CD14-positive monocyte (primary cell): ENCODE results near the gene VSIG8. TPM values are rescaled to one million over a fixed set of nuclear protein-coding genes. Genes with fewer than 3 reads are reported as not detected.
A peak's percentile ranks its signal among the peaks of the same experiment; 100 is the strongest.

Experiments used
- DNase-seq, 3 donors: peaks; one replicate each; pipeline ENCODE4 v3.0.0-alpha.2; 2011 to 2022
- H2AFZ ChIP-seq: 2 replicates; pipeline ENCODE4 v1.6.0; 2012; ENCODE audit warnings: mild to moderate bottlenecking, low read depth, low read length, inconsistent platforms; ENCODE audit not compliant: insufficient read depth, poor library complexity, severe bottlenecking
- H3K27ac ChIP-seq, 2 donors: 1 replicate in 1 of 2; 2 replicates in 1 of 2; pipeline ENCODE4 v1.5.1; 2012 to 2013; ENCODE audit warnings: low read length in 2 of 2, control low read depth in 1 of 2, inconsistent platforms in 1 of 2, low read depth in 1 of 2, mild to moderate bottlenecking in 1 of 2
- H3K27me3 ChIP-seq, 2 donors: one replicate each; pipeline versions ENCODE4 v1.6.0 to v1.6.1; 2011 to 2013; ENCODE audit warnings: low read length in 2 of 2; ENCODE audit not compliant: control insufficient read depth in 2 of 2, insufficient read depth in 2 of 2
- H3K36me3 ChIP-seq, 2 donors: replicated peaks in 1 of 2; 1 replicate in 1 of 2; 2 replicates in 1 of 2; pipeline versions ENCODE4 v1.5.1 to v1.6.1; 2012 to 2013; ENCODE audit warnings: low read length in 2 of 2, control low read depth in 1 of 2, inconsistent platforms in 1 of 2, mild to moderate bottlenecking in 1 of 2; ENCODE audit not compliant: insufficient read depth in 2 of 2, control insufficient read depth in 1 of 2
- H3K4me1 ChIP-seq, 2 donors: 1 replicate in 1 of 2; 2 replicates in 1 of 2; pipeline versions ENCODE4 v1.5.1 to v1.6.1; 2012 to 2013; ENCODE audit warnings: low read length in 2 of 2, control low read depth in 1 of 2, inconsistent platforms in 1 of 2, mild to moderate bottlenecking in 1 of 2, moderate library complexity in 1 of 2; ENCODE audit not compliant: insufficient read depth in 2 of 2, control insufficient read depth in 1 of 2
- H3K4me2 ChIP-seq: replicated peaks from 2 replicates; pipeline ENCODE3; 2012; ENCODE audit warnings: low read length, moderate library complexity, mild to moderate bottlenecking; ENCODE audit not compliant: poor library complexity, severe bottlenecking; ENCODE audit errors: extremely low read depth
- H3K4me3 ChIP-seq, 3 experiments: fragments of 200-600 bp in 1 of 3; sonication (generic) in 1 of 3; replicated peaks in 1 of 3; 1 replicate in 2 of 3; 2 replicates in 1 of 3; pipeline ENCODE4 v1.5.1; 2011 to 2013; ENCODE audit warnings: low read length in 3 of 3, mild to moderate bottlenecking in 3 of 3, control low read depth in 2 of 3, low read depth in 2 of 3, inconsistent platforms in 1 of 3, moderate library complexity in 1 of 3
- H3K79me2 ChIP-seq: 2 replicates; pipeline ENCODE4 v1.6.0; 2012; ENCODE audit warnings: mild to moderate bottlenecking, control low read depth, inconsistent platforms, low read length, moderate library complexity; ENCODE audit not compliant: insufficient read depth
- H3K9ac ChIP-seq: 2 replicates; pipeline ENCODE4 v1.6.0; 2017; ENCODE audit warnings: low read length, mild to moderate bottlenecking; ENCODE audit not compliant: insufficient read depth, poor library complexity, severe bottlenecking
- H3K9me3 ChIP-seq, 2 donors: replicated peaks in 1 of 2; 1 replicate in 1 of 2; 2 replicates in 1 of 2; pipeline versions ENCODE4 v1.5.1 to v1.6.1; 2012 to 2013; ENCODE audit warnings: low read length in 2 of 2, control low read depth in 1 of 2; ENCODE audit not compliant: control insufficient read depth in 1 of 2, insufficient read depth in 1 of 2
- H4K20me1 ChIP-seq: 2 replicates; pipeline ENCODE4 v1.6.0; 2012; ENCODE audit warnings: mild to moderate bottlenecking, low read length, control low read depth, moderate library complexity; ENCODE audit not compliant: insufficient read depth
- H3K27ac Mint-ChIP-seq, 7 donors: one replicate each; pipeline ENCODE4 v1.8.0; 2020; ENCODE audit warnings: mild to moderate bottlenecking in 7 of 7, mixed read lengths in 7 of 7, moderate library complexity in 6 of 7, inconsistent platforms in 2 of 7
- H3K27me3 Mint-ChIP-seq, 3 donors: one replicate each; pipeline ENCODE4 v1.8.0; 2021 to 2022; ENCODE audit warnings: low read depth in 3 of 3, mild to moderate bottlenecking in 3 of 3, mixed read lengths in 3 of 3, moderate library complexity in 3 of 3, inconsistent platforms in 1 of 3
- H3K36me3 Mint-ChIP-seq, 2 donors: one replicate each; pipeline ENCODE4 v1.8.0; 2020; ENCODE audit warnings: mixed read lengths in 2 of 2, inconsistent platforms in 1 of 2, mild to moderate bottlenecking in 1 of 2
- H3K4me1 Mint-ChIP-seq: one replicate; pipeline ENCODE4 v1.8.0; 2020; ENCODE audit warnings: mild to moderate bottlenecking, mixed read lengths
- H3K4me3 Mint-ChIP-seq, 2 donors: one replicate each; pipeline ENCODE4 v1.8.0; 2020; ENCODE audit warnings: mild to moderate bottlenecking in 2 of 2, mixed read lengths in 2 of 2, moderate library complexity in 1 of 2
- H3K9me3 Mint-ChIP-seq, 7 donors: one replicate each; pipeline ENCODE4 v1.8.0; 2020 to 2022; ENCODE audit warnings: mixed read lengths in 7 of 7, mild to moderate bottlenecking in 6 of 7, moderate library complexity in 6 of 7, inconsistent platforms in 2 of 7
- CTCF ChIP-seq: fragments of 200-600 bp; IDR thresholded peaks from one replicate; pipeline ENCODE4 v1.8.0; 2022; ENCODE audit warnings: antibody characterized with exemption, mild to moderate bottlenecking
- WGBS: methylation state at CpG from one replicate; pipeline ENCODE4 v1.1.5; 2013; ENCODE audit warnings: missing lambda C conversion rate; ENCODE audit not compliant: insufficient coverage; 5-methylcytosine and 5-hydroxymethylcytosine counted together
- intact Hi-C, 2 donors: fragments of 100-400 bp; cut with micrococcal nuclease; formaldehyde crosslinking; loops; one replicate each; pipeline versions ENCODE4 v1.15.0 to v1.15.1; 2023
- polyA minus RNA-seq: library from RNA; depleted of rRNA, polyadenylated mRNA; stranded (reverse); fragments of >200 nt; gene quantifications from 2 replicates; pipeline ENCODE4 v1.2.3, GENCODE V29; 2012
- polyA plus RNA-seq, 3 donors: library from polyadenylated mRNA; depleted of rRNA in 1 of 3; unstranded in 2 of 3; stranded (reverse) in 1 of 3; fragments of 300-500 nt in 2 of 3; fragments of >200 nt in 1 of 3; fragmentation: Illumina TruSeq in 2 of 3; gene quantifications; 1 replicate in 2 of 3; 2 replicates in 1 of 3; pipeline ENCODE4 v1.2.3, GENCODE V29; 2012 to 2021
- total RNA-seq, 12 experiments: library from RNA in 1 of 12; stranded (reverse) in 1 of 12; fragments of 120-200 nt in 1 of 12; gene quantifications; one replicate each; pipeline ENCODE4 v1.2.4 and lab custom pipeline; 2013 to 2026; ENCODE audit warnings: mixed read lengths in 6 of 12, inconsistent platforms in 1 of 12

VSIG8 gene, protein sequence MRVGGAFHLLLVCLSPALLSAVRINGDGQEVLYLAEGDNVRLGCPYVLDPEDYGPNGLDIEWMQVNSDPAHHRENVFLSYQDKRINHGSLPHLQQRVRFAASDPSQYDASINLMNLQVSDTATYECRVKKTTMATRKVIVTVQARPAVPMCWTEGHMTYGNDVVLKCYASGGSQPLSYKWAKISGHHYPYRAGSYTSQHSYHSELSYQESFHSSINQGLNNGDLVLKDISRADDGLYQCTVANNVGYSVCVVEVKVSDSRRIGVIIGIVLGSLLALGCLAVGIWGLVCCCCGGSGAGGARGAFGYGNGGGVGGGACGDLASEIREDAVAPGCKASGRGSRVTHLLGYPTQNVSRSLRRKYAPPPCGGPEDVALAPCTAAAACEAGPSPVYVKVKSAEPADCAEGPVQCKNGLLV
- 0.08 TPM for total RNA-seq (2013)
- polyA plus RNA-seq, result under 1 TPM in 1 of 3 donors, not detected in 2; 0.04 TPM
- polyA minus RNA-seq, result not detected in 2 replicates
- 0 to 0.15 (median 0.05) reads per million in 11 experiments for total RNA-seq (lab: John Stamatoyannopoulos, UW)

GRCh38 chr1:159862557-159862956 is at the start of gene VSIG8:
Gene VSIG8, minus strand, starts transcription at chr1:159862657. Its CDS starts 136 bp downstream, at chr1:159862521.
- no peak within 1 kb of the TSS for H3K4me2 ChIP-seq
- no peak within 1 kb of the TSS for H3K4me3 ChIP-seq
- no peaks in the 10 kb centered on the region for H3K79me2 ChIP-seq
- H3K27me3 ChIP-seq, result peaks cover 0 to 2% of the 10 kb centered on the region in 2 donors
- no peaks in the 10 kb centered on the region for H3K4me1 ChIP-seq
- no peaks in the 10 kb centered on the region for H3K4me1 Mint-ChIP-seq
- H4K20me1 ChIP-seq, result no peaks in the 10 kb centered on the region
- TF ChIP-seq CTCF, result no peak
- H3K9me3 Mint-ChIP-seq, result no peaks in the 10 kb centered on the region
- no peaks in the 10 kb centered on the region for H3K9me3 ChIP-seq
- peaks cover 8 to 12% (median 11%) of the 10 kb centered on the region in 3 donors for H3K27me3 Mint-ChIP-seq
- peak within 1 kb of the TSS in 1 of 7 donors; percentile 49 for H3K27ac Mint-ChIP-seq
- intact Hi-C loops, result no loop called here
- no peak within 1 kb of the TSS for H3K9ac ChIP-seq
- no peak within 1 kb of the TSS for H2AFZ ChIP-seq
- no peak for DNase-seq
- no peaks in the 10 kb centered on the region for H3K36me3 Mint-ChIP-seq
- H3K27ac ChIP-seq, result no peak within 1 kb of the TSS
- WGBS, result no CpG with 5 or more reads among the region's 4 CpGs
- H3K4me3 Mint-ChIP-seq, result peak within 1 kb of the TSS in 1 of 2 donors; percentile 16
- no peaks in the 10 kb centered on the region for H3K36me3 ChIP-seq

GRCh38 chr1:159911326-159912070 is 49.0 kb upstream of the VSIG8 start:
- Histone ChIP-seq H3K79me2 (no peaks in the 10 kb centered on the region), H3K4me2 (no peak overlapping the region), H4K20me1 (peaks cover 5% of the 10 kb centered on the region), H3K36me3 (peaks cover 9 to 19% of the 10 kb centered on the region in 2 donors), H3K9ac (peak overlapping the region; percentile 51), H3K27ac (peak overlapping the region; percentile 34 to 92), H3K4me1 (peaks cover 23 to 29% of the 10 kb centered on the region in 2 donors), H2AFZ (no peak overlapping the region), H3K4me3 (no peak overlapping the region), H3K27me3 (no peaks in the 10 kb centered on the region), H3K9me3 (no peaks in the 10 kb centered on the region)
- peak; percentile 54 to 76 (median 64) for DNase-seq
- intact Hi-C loops, result no loop called here
- H3K27me3 Mint-ChIP-seq, result peaks cover 0 to 3% (median 1%) of the 10 kb centered on the region in 3 donors
- peaks cover 37% of the 10 kb centered on the region for H3K4me1 Mint-ChIP-seq
- WGBS, result 50% methylated on average over 2 of the region's 6 CpGs
- no peak overlapping the region for H3K4me3 Mint-ChIP-seq
- peak overlapping the region; percentile 91 to 99 (median 97) for H3K27ac Mint-ChIP-seq
- TF ChIP-seq CTCF, result no peak
- H3K9me3 Mint-ChIP-seq, result no peaks in the 10 kb centered on the region
- peaks cover 32 to 36% of the 10 kb centered on the region in 2 donors for H3K36me3 Mint-ChIP-seq
